Uterus (tissue), 2 donors: ENCODE measurements around the gene SERPINA5.

Experiments used
- POLR2A ChIP-seq, 2 donors: fragments of 450-650 bp; IDR thresholded peaks; one replicate each; pipeline ENCODE4 v1.6.1; 2016; ENCODE audit warnings: antibody characterized with exemption in 2 of 2, mild to moderate bottlenecking in 1 of 2, moderate library complexity in 1 of 2
- TF ChIP-seq, protein P1 (sequence below), 4 experiments: fragments of 200-600 bp in 2 of 4; fragments of 450-650 bp in 2 of 4; sonication (generic) in 2 of 4; IDR thresholded peaks; one replicate each; pipeline ENCODE4 v1.5.1; 2016 to 2019; ENCODE audit warnings: antibody characterized with exemption in 4 of 4, mild to moderate bottlenecking in 2 of 4, moderate library complexity in 1 of 4

DNA sequence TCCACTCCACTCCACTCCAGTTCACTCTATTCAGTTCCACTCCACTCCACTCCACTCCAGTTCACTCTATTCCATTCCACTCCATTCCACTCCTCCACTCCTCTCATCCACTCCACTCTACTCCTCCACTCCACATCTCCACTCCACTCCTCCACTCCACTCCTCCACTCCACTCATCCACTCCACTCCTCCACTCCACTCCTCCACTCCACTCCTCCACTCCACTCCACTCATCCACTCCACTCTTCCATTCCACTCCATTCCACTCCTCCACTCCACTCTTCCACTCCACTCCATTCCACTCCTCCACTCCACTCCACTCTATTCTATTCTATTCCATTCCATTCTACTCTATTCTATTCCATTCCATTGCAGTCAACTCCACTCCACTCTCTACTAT lies 9.8 kb downstream of the SERPINA5 start:
- TF ChIP-seq POLR2A (IDR thresholded peaks at IDR 0.05), result no peak
- TF ChIP-seq, protein P1, sequence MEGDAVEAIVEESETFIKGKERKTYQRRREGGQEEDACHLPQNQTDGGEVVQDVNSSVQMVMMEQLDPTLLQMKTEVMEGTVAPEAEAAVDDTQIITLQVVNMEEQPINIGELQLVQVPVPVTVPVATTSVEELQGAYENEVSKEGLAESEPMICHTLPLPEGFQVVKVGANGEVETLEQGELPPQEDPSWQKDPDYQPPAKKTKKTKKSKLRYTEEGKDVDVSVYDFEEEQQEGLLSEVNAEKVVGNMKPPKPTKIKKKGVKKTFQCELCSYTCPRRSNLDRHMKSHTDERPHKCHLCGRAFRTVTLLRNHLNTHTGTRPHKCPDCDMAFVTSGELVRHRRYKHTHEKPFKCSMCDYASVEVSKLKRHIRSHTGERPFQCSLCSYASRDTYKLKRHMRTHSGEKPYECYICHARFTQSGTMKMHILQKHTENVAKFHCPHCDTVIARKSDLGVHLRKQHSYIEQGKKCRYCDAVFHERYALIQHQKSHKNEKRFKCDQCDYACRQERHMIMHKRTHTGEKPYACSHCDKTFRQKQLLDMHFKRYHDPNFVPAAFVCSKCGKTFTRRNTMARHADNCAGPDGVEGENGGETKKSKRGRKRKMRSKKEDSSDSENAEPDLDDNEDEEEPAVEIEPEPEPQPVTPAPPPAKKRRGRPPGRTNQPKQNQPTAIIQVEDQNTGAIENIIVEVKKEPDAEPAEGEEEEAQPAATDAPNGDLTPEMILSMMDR (IDR thresholded peaks at IDR 0.05), result no peak
